HEK293 (cell line): ENCODE measurements around the gene CAPZB.

Source experiments
- CTCF ChIP-seq: fragments of 450-650 bp; formaldehyde crosslinking; IDR thresholded peaks from 2 replicates; pipeline ENCODE4 v1.5.1; 2016; ENCODE audit warnings: missing biosample characterization, missing genetic modification characterization
- GLIS1 ChIP-seq: fragments of 450-650 bp; formaldehyde crosslinking; IDR thresholded peaks from 2 replicates; pipeline ENCODE4 v1.5.1; 2016; ENCODE audit warnings: missing biosample characterization, missing genetic modification characterization
- HOXA7 ChIP-seq: sonication (generic); formaldehyde crosslinking; IDR thresholded peaks from 2 replicates; pipeline ENCODE4 v1.8.1; 2022; ENCODE audit warnings: missing genetic modification reagents, borderline replicate concordance
- KLF1 ChIP-seq: fragments of 450-650 bp; formaldehyde crosslinking; IDR thresholded peaks from 2 replicates; pipeline ENCODE4 v1.5.1; 2016; ENCODE audit warnings: missing biosample characterization, missing genetic modification characterization
- MYNN ChIP-seq: fragments of 450-650 bp; formaldehyde crosslinking; IDR thresholded peaks from 2 replicates; pipeline ENCODE4 v1.5.1; 2016; ENCODE audit warnings: missing biosample characterization, missing genetic modification characterization, borderline replicate concordance
- OVOL3 ChIP-seq: fragments of 450-650 bp; formaldehyde crosslinking; IDR thresholded peaks from 2 replicates; pipeline ENCODE4 v1.5.1; 2016; ENCODE audit warnings: missing biosample characterization, missing genetic modification characterization
- SCRT1 ChIP-seq: fragments of 450-650 bp; formaldehyde crosslinking; IDR thresholded peaks from 2 replicates; pipeline ENCODE4 v1.5.1; 2016; ENCODE audit warnings: missing biosample characterization, missing genetic modification characterization, borderline replicate concordance
- SCRT2 ChIP-seq: fragments of 450-650 bp; formaldehyde crosslinking; IDR thresholded peaks from 2 replicates; pipeline ENCODE4 v1.5.1; 2016; ENCODE audit warnings: missing biosample characterization, missing genetic modification characterization
- TSHZ1 ChIP-seq: fragments of 450-650 bp; formaldehyde crosslinking; IDR thresholded peaks from 2 replicates; pipeline ENCODE4 v1.5.1; 2016; ENCODE audit warnings: missing biosample characterization, missing genetic modification characterization, borderline replicate concordance
- ZBTB17 ChIP-seq: fragments of 450-650 bp; formaldehyde crosslinking; IDR thresholded peaks from 2 replicates; pipeline ENCODE4 v1.5.1; 2016; ENCODE audit warnings: missing biosample characterization, missing genetic modification characterization
- ZBTB6 ChIP-seq: fragments of 450-650 bp; formaldehyde crosslinking; IDR thresholded peaks from 2 replicates; pipeline ENCODE4 v1.5.1; 2017; ENCODE audit warnings: missing biosample characterization, missing genetic modification characterization
- ZBTB7A ChIP-seq: fragments of 450-650 bp; formaldehyde crosslinking; IDR thresholded peaks from 2 replicates; pipeline ENCODE4 v1.5.1; 2016; ENCODE audit warnings: low read depth, missing biosample characterization, missing genetic modification characterization
- ZNF148 ChIP-seq: fragments of 450-650 bp; formaldehyde crosslinking; IDR thresholded peaks from 2 replicates; pipeline ENCODE4 v1.5.0; 2017; ENCODE audit warnings: missing biosample characterization, missing genetic modification characterization, borderline replicate concordance
- ZNF184 ChIP-seq: fragments of 450-650 bp; IDR thresholded peaks from 2 replicates; pipeline ENCODE4 v1.5.1; 2018; ENCODE audit warnings: missing biosample characterization, mild to moderate bottlenecking, missing genetic modification characterization
- ZNF221 ChIP-seq: fragments of 450-650 bp; formaldehyde crosslinking; IDR thresholded peaks from 2 replicates; pipeline ENCODE4 v1.5.1; 2017; ENCODE audit warnings: missing biosample characterization, missing genetic modification characterization, borderline replicate concordance
- ZNF239 ChIP-seq: fragments of 450-650 bp; formaldehyde crosslinking; IDR thresholded peaks from 2 replicates; pipeline ENCODE4 v1.5.1; 2016; ENCODE audit warnings: missing biosample characterization, missing genetic modification characterization
- ZNF248 ChIP-seq: fragments of 450-650 bp; formaldehyde crosslinking; IDR thresholded peaks from 2 replicates; pipeline ENCODE4 v1.5.1; 2017; ENCODE audit warnings: missing biosample characterization, missing genetic modification characterization
- ZNF398 ChIP-seq: fragments of 450-650 bp; formaldehyde crosslinking; IDR thresholded peaks from 2 replicates; pipeline ENCODE4 v1.5.1; 2017; ENCODE audit warnings: missing biosample characterization, missing genetic modification characterization
- ZNF433 ChIP-seq: fragments of 450-650 bp; formaldehyde crosslinking; IDR thresholded peaks from 2 replicates; pipeline ENCODE4 v1.5.1; 2016; ENCODE audit warnings: missing biosample characterization, missing genetic modification characterization, low read depth
- ZNF600 ChIP-seq: fragments of 450-650 bp; formaldehyde crosslinking; IDR thresholded peaks from 2 replicates; pipeline ENCODE4 v1.5.1; 2016; ENCODE audit warnings: missing biosample characterization, missing genetic modification characterization
- ZNF621 ChIP-seq: fragments of 450-650 bp; formaldehyde crosslinking; IDR thresholded peaks from 2 replicates; pipeline ENCODE4 v1.5.1; 2017; ENCODE audit warnings: missing biosample characterization, missing genetic modification characterization
- ZNF639 ChIP-seq: fragments of 450-650 bp; formaldehyde crosslinking; IDR thresholded peaks from 2 replicates; pipeline ENCODE4 v1.5.1; 2016; ENCODE audit warnings: missing biosample characterization, missing genetic modification characterization
- ZNF677 ChIP-seq: fragments of 450-650 bp; IDR thresholded peaks from 2 replicates; pipeline ENCODE4 v1.5.0; 2018; ENCODE audit warnings: missing biosample characterization, mild to moderate bottlenecking, missing genetic modification characterization, moderate library complexity
- ZNF704 ChIP-seq: fragments of 450-650 bp; formaldehyde crosslinking; IDR thresholded peaks from 2 replicates; pipeline ENCODE4 v1.5.1; 2016; ENCODE audit warnings: missing biosample characterization, missing genetic modification characterization
- ZNF707 ChIP-seq: fragments of 450-650 bp; formaldehyde crosslinking; IDR thresholded peaks from 2 replicates; pipeline ENCODE4 v1.5.1; 2016; ENCODE audit warnings: missing biosample characterization, missing genetic modification characterization
- ZNF768 ChIP-seq: fragments of 450-650 bp; formaldehyde crosslinking; IDR thresholded peaks from 2 replicates; pipeline ENCODE4 v1.5.1; 2018; ENCODE audit warnings: missing biosample characterization, mild to moderate bottlenecking, missing genetic modification characterization
- ZNF792 ChIP-seq: fragments of 450-650 bp; formaldehyde crosslinking; IDR thresholded peaks from 2 replicates; pipeline ENCODE4 v1.5.1; 2016; ENCODE audit warnings: missing biosample characterization, missing genetic modification characterization

Gene CAPZB

GRCh38 chr1:19450811-19451515 lies 34.4 kb downstream of the CAPZB start (continued):
- TF ChIP-seq TSHZ1 (tag by site-specific recombination) (no peak), ZNF239 (tag by site-specific recombination) (no peak), ZNF148 (no peak), HOXA7 (no peak), KLF1 (no peak), ZBTB6 (tag by site-specific recombination) (no peak), OVOL3 (tag by site-specific recombination) (no peak), ZNF184 (peak; percentile 23; the same call in 1 of the 2 replicates), ZNF792 (tag by site-specific recombination) (no peak), GLIS1 (no peak), ZNF248 (tag by site-specific recombination) (no peak), ZBTB17 (tag by site-specific recombination) (peak; percentile 42; the same call in 1 of the 2 replicates), SCRT1 (0 out of 2 replicates have a peak, but pooled peaks have one; percentile 47), ZNF621 (no peak), MYNN (tag by site-specific recombination) (no peak), ZNF600 (tag by site-specific recombination) (peak; percentile 100), ZNF221 (tag by site-specific recombination) (no peak), ZNF707 (tag by site-specific recombination) (no peak), ZNF433 (no peak), ZBTB7A (tag by site-specific recombination) (no peak), ZNF704 (tag by site-specific recombination) (no peak), ZNF677 (tag by site-specific recombination) (no peak), ZNF639 (no peak), SCRT2 (tag by site-specific recombination) (peak; percentile 88), ZNF768 (tag by site-specific recombination) (no peak), CTCF (no peak), ZNF398 (tag by site-specific recombination) (no peak)
